ENCODE results near the gene KRTAP5-10. TPM values are rescaled to one million over a fixed set of nuclear protein-coding genes. Genes with fewer than 3 reads are reported as not detected.

The KRTAP5-10 gene
- total and polyA plus RNA-seq, 2 donors (not counting 3 experiments of a cell fraction or from before 2014, with no cell fraction given) = not detected

DNA sequence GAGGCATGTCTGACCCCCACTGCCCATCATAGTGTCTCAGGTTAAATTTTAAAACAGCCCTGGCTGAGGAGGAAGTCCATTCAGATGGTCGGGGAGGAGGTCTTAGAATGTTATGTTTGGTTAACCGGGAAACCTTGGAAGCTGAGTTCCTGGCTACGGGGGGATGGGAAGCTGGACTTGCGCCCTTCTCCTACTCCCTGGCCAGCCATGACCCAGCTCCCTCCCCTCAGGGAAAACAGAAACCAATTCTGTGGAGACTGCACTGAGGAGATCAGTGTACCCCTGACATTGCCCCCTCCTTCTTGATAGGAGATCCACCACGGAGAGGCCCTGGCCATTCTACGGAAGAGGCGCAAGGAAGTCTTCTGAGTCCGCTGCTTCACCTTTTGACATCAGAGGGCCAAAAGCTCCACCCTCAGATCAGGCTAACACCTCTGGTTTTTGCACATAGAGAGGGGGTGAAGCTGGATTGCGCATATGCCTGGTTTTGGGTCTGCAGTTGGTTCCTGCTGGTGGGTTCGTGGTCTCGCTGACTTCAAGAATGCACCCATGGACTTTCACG, 19.9 kb upstream of the KRTAP5-10 start:
- no peak for TF ChIP-seq MYC (IDR thresholded peaks at IDR 0.05; ENCODE audit: low read depth, low read length)
- TF ChIP-seq EZH2 (IDR thresholded peaks at IDR 0.05; ENCODE audit: borderline replicate concordance, low read depth, low read length, severe bottlenecking) = no peak
- no peak for TF ChIP-seq JUN (IDR thresholded peaks at IDR 0.05; ENCODE audit: borderline replicate concordance, insufficient read depth, insufficient read length, low read depth)
- TF ChIP-seq, protein P1, sequence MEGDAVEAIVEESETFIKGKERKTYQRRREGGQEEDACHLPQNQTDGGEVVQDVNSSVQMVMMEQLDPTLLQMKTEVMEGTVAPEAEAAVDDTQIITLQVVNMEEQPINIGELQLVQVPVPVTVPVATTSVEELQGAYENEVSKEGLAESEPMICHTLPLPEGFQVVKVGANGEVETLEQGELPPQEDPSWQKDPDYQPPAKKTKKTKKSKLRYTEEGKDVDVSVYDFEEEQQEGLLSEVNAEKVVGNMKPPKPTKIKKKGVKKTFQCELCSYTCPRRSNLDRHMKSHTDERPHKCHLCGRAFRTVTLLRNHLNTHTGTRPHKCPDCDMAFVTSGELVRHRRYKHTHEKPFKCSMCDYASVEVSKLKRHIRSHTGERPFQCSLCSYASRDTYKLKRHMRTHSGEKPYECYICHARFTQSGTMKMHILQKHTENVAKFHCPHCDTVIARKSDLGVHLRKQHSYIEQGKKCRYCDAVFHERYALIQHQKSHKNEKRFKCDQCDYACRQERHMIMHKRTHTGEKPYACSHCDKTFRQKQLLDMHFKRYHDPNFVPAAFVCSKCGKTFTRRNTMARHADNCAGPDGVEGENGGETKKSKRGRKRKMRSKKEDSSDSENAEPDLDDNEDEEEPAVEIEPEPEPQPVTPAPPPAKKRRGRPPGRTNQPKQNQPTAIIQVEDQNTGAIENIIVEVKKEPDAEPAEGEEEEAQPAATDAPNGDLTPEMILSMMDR (IDR thresholded peaks at IDR 0.05; ENCODE audit: extremely low read depth in 1 of 2, insufficient read depth in 1 of 2, low read depth in 1 of 2, low read length in 2 of 2) = no peak
- TF ChIP-seq, protein P2, sequence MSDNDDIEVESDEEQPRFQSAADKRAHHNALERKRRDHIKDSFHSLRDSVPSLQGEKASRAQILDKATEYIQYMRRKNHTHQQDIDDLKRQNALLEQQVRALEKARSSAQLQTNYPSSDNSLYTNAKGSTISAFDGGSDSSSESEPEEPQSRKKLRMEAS (IDR thresholded peaks at IDR 0.05; ENCODE audit: insufficient read depth, insufficient read length) = no peak
- no peak for TF ChIP-seq POLR2AphosphoS5 (IDR thresholded peaks at IDR 0.05; ENCODE audit: insufficient read depth, low read depth, low read length)
- Histone ChIP-seq H3K4me2 (ENCODE audit: insufficient read depth, low read length) (no peak overlapping the region), H3K36me3 (ENCODE audit: control insufficient read depth in 2 of 2, extremely low read depth in 1 of 2, insufficient read depth in 2 of 2, low read length in 2 of 2) (no peaks in the 10 kb centered on the region), H3K27me3 (ENCODE audit: control insufficient read depth in 2 of 2, insufficient read depth in 2 of 2, low read length in 2 of 2) (no peaks in the 10 kb centered on the region), H2AFZ (ENCODE audit: low read depth, low read length) (no peak overlapping the region), H3K27ac (ENCODE audit: insufficient read depth, low read depth, low read length) (no peak overlapping the region), H3K79me2 (ENCODE audit: control insufficient read depth, insufficient read depth, low read length) (no peaks in the 10 kb centered on the region), H3K9me3 (replicated peaks; ENCODE audit: control insufficient read depth, insufficient read depth, low read length) (no peaks in the 10 kb centered on the region), H4K20me1 (replicated peaks; ENCODE audit: control insufficient read depth, extremely low read depth, insufficient read depth, low read length) (no peaks in the 10 kb centered on the region), H3K4me3 (replicated peaks in 1 of 3; ENCODE audit: insufficient read depth in 1 of 3, low read depth in 1 of 3, low read length in 3 of 3) (no peak overlapping the region), H3K9ac (replicated peaks; ENCODE audit: extremely low read depth, insufficient read depth, low read length) (no peak overlapping the region), H3K9me1 (replicated peaks; ENCODE audit: control insufficient read depth, extremely low read depth, insufficient read depth, low read length) (no peaks in the 10 kb centered on the region), H3K4me1 (ENCODE audit: control insufficient read depth, extremely low read depth, insufficient read depth, low read length) (no peaks in the 10 kb centered on the region)
- dilution Hi-C loops (cut with MboI; ENCODE audit: extremely low pct_ligation_motif_present, low sequenced_read_pairs) (no loop called here), intact Hi-C loops (cut with micrococcal nuclease) (no loop called here)
- ChIA-PET POLR2A (no interaction called here), CTCF (no interaction called here)
- no peak for DNase-seq (ENCODE audit: low read depth, low spot score)
- FAIRE-seq = no peak
- no TSS peak for BruUV-seq (replicated peaks)
